Subcutaneous adipose tissue (tissue), 4 donors: ENCODE measurements around the gene XIST. TPM values are rescaled to one million over a fixed set of nuclear protein-coding genes. Genes with fewer than 3 reads are reported as not detected.

Experiments
- total RNA-seq, 4 donors: library from RNA; depleted of rRNA; stranded (reverse); fragments of >200 nt; gene quantifications; one replicate each; pipeline ENCODE4 v1.1.0, GENCODE V29; 2016
- TF ChIP-seq, protein P1 (sequence below): fragments of 450-650 bp; IDR thresholded peaks from one replicate; pipeline ENCODE4 v1.5.1; 2016; ENCODE audit warnings: low read depth, mild to moderate bottlenecking, control low read depth, antibody characterized with exemption, moderate library complexity

The XIST gene
- total RNA-seq, 4 donors from 2014 or later: 0.38 to 342 (median 113) TPM

GRCh38 chrX:73859622-73860021, 7.1 kb upstream of the XIST start:
- TF ChIP-seq, protein P1, sequence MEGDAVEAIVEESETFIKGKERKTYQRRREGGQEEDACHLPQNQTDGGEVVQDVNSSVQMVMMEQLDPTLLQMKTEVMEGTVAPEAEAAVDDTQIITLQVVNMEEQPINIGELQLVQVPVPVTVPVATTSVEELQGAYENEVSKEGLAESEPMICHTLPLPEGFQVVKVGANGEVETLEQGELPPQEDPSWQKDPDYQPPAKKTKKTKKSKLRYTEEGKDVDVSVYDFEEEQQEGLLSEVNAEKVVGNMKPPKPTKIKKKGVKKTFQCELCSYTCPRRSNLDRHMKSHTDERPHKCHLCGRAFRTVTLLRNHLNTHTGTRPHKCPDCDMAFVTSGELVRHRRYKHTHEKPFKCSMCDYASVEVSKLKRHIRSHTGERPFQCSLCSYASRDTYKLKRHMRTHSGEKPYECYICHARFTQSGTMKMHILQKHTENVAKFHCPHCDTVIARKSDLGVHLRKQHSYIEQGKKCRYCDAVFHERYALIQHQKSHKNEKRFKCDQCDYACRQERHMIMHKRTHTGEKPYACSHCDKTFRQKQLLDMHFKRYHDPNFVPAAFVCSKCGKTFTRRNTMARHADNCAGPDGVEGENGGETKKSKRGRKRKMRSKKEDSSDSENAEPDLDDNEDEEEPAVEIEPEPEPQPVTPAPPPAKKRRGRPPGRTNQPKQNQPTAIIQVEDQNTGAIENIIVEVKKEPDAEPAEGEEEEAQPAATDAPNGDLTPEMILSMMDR: no peak

GRCh38 chrX:73855546-73855945, 3.0 kb upstream of the XIST start:
- TF ChIP-seq, protein P1: no peak

GRCh38 chrX:73852022-73852421, 492 bp downstream of the XIST start:
- TF ChIP-seq, protein P1: no peak

- TF ChIP-seq, protein P1: no peak
These were observed 1.2 kb downstream of the XIST start for GRCh38 chrX:73851014-73852009.

GRCh38 chrX:73850124-73851013, 2.1 kb downstream of the XIST start:
- TF ChIP-seq, protein P1: no peak

- TF ChIP-seq, protein P1: no peak
These were observed 3.4 kb downstream of the XIST start for GRCh38 chrX:73849073-73849472.

DNA sequence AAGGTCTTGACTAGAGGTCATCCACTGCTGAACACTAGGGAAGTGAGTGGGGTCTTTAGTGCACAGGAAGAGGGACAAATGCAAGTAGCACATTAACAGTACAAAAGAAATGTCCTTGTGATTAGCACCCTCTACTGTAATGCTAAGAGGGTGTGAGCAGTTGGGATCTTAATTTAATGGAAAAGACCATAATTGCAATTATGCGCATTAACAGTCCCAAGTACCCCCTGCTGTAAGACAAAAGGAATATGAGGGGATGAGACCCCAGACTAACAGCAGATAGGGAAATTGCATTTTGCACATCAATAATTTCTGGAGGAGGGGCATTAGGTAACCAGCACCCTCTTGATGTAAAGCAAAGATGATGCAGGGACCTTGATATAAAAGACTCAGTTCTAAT, 4.5 kb downstream of the XIST start:
- TF ChIP-seq, protein P1: no peak
